ENCODE data around the gene NFE2L3.
"Not testable (repeated sequence)": the region's sequence is repeated elsewhere in the genome, so short reads cannot be mapped to it uniquely, and the experiment has no call there.

Gene NFE2L3

GRCh38 chr7:26149391-26149977 lies 2.5 kb upstream of the NFE2L3 start:
- no peaks in the 10 kb centered on the region for H3K27me3 ChIP-seq (ENCODE audit: insufficient read depth, low read length)
- H3K79me2 ChIP-seq (ENCODE audit: insufficient read depth, low read length) = peaks cover 15% of the 10 kb centered on the region

GRCh38 chr7:26151096-26151495 lies 902 bp upstream of the NFE2L3 start:
- H3F3A ChIP-seq (ENCODE audit: insufficient read depth, low read length) = no peaks in the 10 kb centered on the region
- no peaks in the 10 kb centered on the region; the same call in 1 of the 2 replicates for H3K36me3 ChIP-seq (ENCODE audit: insufficient read depth, low read length)
- H3K9me2 ChIP-seq (ENCODE audit: low read depth, low read length) = no peaks in the 10 kb centered on the region
- no peak overlapping the region for H2AFZ ChIP-seq (ENCODE audit: low read length)
- no peak for TF ChIP-seq CTCF (IDR thresholded peaks at IDR 0.05; ENCODE audit: low read length)
- TF ChIP-seq EZH2 (IDR thresholded peaks at IDR 0.05; ENCODE audit: borderline replicate concordance, low read length) = no peak
- H3K79me2 ChIP-seq (ENCODE audit: insufficient read depth, low read length) = peaks cover 27% of the 10 kb centered on the region
- H3K4me1 ChIP-seq (ENCODE audit: insufficient read depth, low read length, severe bottlenecking) = peaks cover 43% of the 10 kb centered on the region
- H3K9ac ChIP-seq (ENCODE audit: low read length) = peak overlapping the region; percentile 66; the same call in 1 of the 2 replicates
- no peaks in the 10 kb centered on the region for H4K20me1 ChIP-seq (ENCODE audit: insufficient read depth, low read length)
- H3K9me3 ChIP-seq (ENCODE audit: low read length) = peaks cover 2% of the 10 kb centered on the region; the same call in 1 of the 2 replicates
- H3K27ac ChIP-seq (ENCODE audit: low read depth, low read length, poor library complexity, severe bottlenecking) = no peak overlapping the region
- H3K4me2 ChIP-seq (ENCODE audit: low read length) = peak overlapping the region; percentile 94
- H3K27me3 ChIP-seq (ENCODE audit: insufficient read depth, low read length) = no peaks in the 10 kb centered on the region
- peak overlapping the region; percentile 69 for H3K4me3 ChIP-seq (ENCODE audit: low read depth, low read length, poor library complexity, severe bottlenecking)

More at GRCh38 chr7:26149391-26149977, 2.5 kb upstream of the NFE2L3 start:
- Histone ChIP-seq H3F3A (ENCODE audit: insufficient read depth, low read length) (no peaks in the 10 kb centered on the region), H3K4me1 (ENCODE audit: insufficient read depth, low read length, severe bottlenecking) (peaks cover 27% of the 10 kb centered on the region), H3K9me2 (ENCODE audit: low read depth, low read length) (no peaks in the 10 kb centered on the region), H4K20me1 (ENCODE audit: insufficient read depth, low read length) (no peaks in the 10 kb centered on the region), H3K4me2 (ENCODE audit: low read length) (no peak overlapping the region), H3K9me3 (ENCODE audit: low read length) (peaks cover 4% of the 10 kb centered on the region; the same call in 1 of the 2 replicates), H3K36me3 (ENCODE audit: insufficient read depth, low read length) (no peaks in the 10 kb centered on the region; the same call in 1 of the 2 replicates), H2AFZ (ENCODE audit: low read length) (no peak overlapping the region), H3K27ac (ENCODE audit: low read depth, low read length, poor library complexity, severe bottlenecking) (no peak overlapping the region), H3K4me3 (ENCODE audit: low read depth, low read length, poor library complexity, severe bottlenecking) (no peak overlapping the region), H3K9ac (ENCODE audit: low read length) (no peak overlapping the region)
- no peak for TF ChIP-seq CTCF (IDR thresholded peaks at IDR 0.05; ENCODE audit: low read length)
- TF ChIP-seq EZH2 (IDR thresholded peaks at IDR 0.05; ENCODE audit: borderline replicate concordance, low read length) = no peak

- Histone ChIP-seq H4K20me1 (ENCODE audit: insufficient read depth, low read length) (no peaks in the 10 kb centered on the region), H3K4me1 (ENCODE audit: insufficient read depth, low read length, severe bottlenecking) (peaks cover 48% of the 10 kb centered on the region), H3K9me3 (ENCODE audit: low read length) (peaks cover 2% of the 10 kb centered on the region; the same call in 1 of the 2 replicates), H3K36me3 (ENCODE audit: insufficient read depth, low read length) (no peaks in the 10 kb centered on the region; the same call in 1 of the 2 replicates), H2AFZ (ENCODE audit: low read length) (0 out of 2 replicates have a peak overlapping the region, but pooled peaks have one; percentile 44), H3F3A (ENCODE audit: insufficient read depth, low read length) (no peaks in the 10 kb centered on the region), H3K27me3 (ENCODE audit: insufficient read depth, low read length) (no peaks in the 10 kb centered on the region), H3K9me2 (ENCODE audit: low read depth, low read length) (no peaks in the 10 kb centered on the region), H3K4me3 (ENCODE audit: low read depth, low read length, poor library complexity, severe bottlenecking) (peak overlapping the region; percentile 69), H3K9ac (ENCODE audit: low read length) (peak overlapping the region; percentile 66), H3K27ac (ENCODE audit: low read depth, low read length, poor library complexity, severe bottlenecking) (no peak overlapping the region), H3K4me2 (ENCODE audit: low read length) (peak overlapping the region; percentile 94), H3K79me2 (ENCODE audit: insufficient read depth, low read length) (peaks cover 32% of the 10 kb centered on the region)
- no peak for TF ChIP-seq CTCF (IDR thresholded peaks at IDR 0.05; ENCODE audit: low read length)
- no peak for TF ChIP-seq EZH2 (IDR thresholded peaks at IDR 0.05; ENCODE audit: borderline replicate concordance, low read length)
Measured at GRCh38 chr7:26151650-26151952, 397 bp upstream of the NFE2L3 start.

- peak overlapping the region; percentile 70 for H3K9ac ChIP-seq (ENCODE audit: low read length)
- H4K20me1 ChIP-seq (ENCODE audit: insufficient read depth, low read length); H3K9me3 ChIP-seq (ENCODE audit: low read length); H3K9me2 ChIP-seq (ENCODE audit: low read depth, low read length); H3F3A ChIP-seq (ENCODE audit: insufficient read depth, low read length); H2AFZ ChIP-seq (ENCODE audit: low read length); H3K36me3 ChIP-seq (ENCODE audit: insufficient read depth, low read length); H3K27me3 ChIP-seq (ENCODE audit: insufficient read depth, low read length): not testable (repeated sequence)
- H3K4me3 ChIP-seq (ENCODE audit: low read depth, low read length, poor library complexity, severe bottlenecking) = peak overlapping the region; percentile 69
- peaks cover 60% of the 10 kb centered on the region for H3K4me1 ChIP-seq (ENCODE audit: insufficient read depth, low read length, severe bottlenecking)
- H3K4me2 ChIP-seq (ENCODE audit: low read length) = peak overlapping the region; percentile 94
- peak overlapping the region; percentile 94 for H3K27ac ChIP-seq (ENCODE audit: low read depth, low read length, poor library complexity, severe bottlenecking)
- H3K79me2 ChIP-seq (ENCODE audit: insufficient read depth, low read length) = peaks cover 41% of the 10 kb centered on the region
Measured at GRCh38 chr7:26152782-26153240, 813 bp downstream of the NFE2L3 start.
